K562 (cell line): Measurements from ENCODE around the gene CHCHD6. TPM values are rescaled to one million over a fixed set of nuclear protein-coding genes. Genes with fewer than 3 reads are reported as not detected.

Source experiments
- ATAC-seq: fragments of 200-7000 bp; cut with Tn5 transposase; 3 replicates; pipeline ENCODE4 v1.9.1; 2020; ENCODE audit warnings: moderate library complexity
- BruUV-seq: library from RNA; stranded (reverse); fragments of 400-500 nt; replicated peaks from 2 replicates; lab custom pipeline; 2021; lab: Mats Ljungman, UMichigan
- CTCF ChIA-PET: fragments of 300-600 bp; formaldehyde crosslinking; extraction: SDS; loops from one replicate; lab custom pipeline; 2021; ENCODE audit warnings: low intra/inter-chr PET ratio; lab: Yijun Ruan, JAX
- POLR2A ChIA-PET: fragments of 300-600, 350-650 bp; sonication (Branson Sonifier 250); formaldehyde crosslinking; extraction: SDS; loops from one replicate; lab custom pipeline; 2021; ENCODE audit warnings: antibody characterized with exemption, inconsistent platforms; lab: Yijun Ruan, JAX
- DNase-seq, 4 experiments: peaks; one replicate each; pipeline versions ENCODE4 v3.0.0 to v3.0.0-alpha.2; 2011 to 2018; ENCODE audit warnings: low spot score in 3 of 4, mixed read lengths in 3 of 4; ENCODE audit errors: extremely low read depth in 1 of 4
- FAIRE-seq: peaks from 2 replicates; lab custom pipeline; 2011; peaks lifted over from hg19 to GRCh38; lab: Jason Lieb, UNC
- H2AFZ ChIP-seq: 2 replicates; pipeline ENCODE4 v1.6.0; 2011; ENCODE audit warnings: low read depth, low read length, control low read depth, inconsistent platforms
- H3K27ac ChIP-seq: fragments of 200-600 bp; 3 replicates; pipeline ENCODE4 v1.8.0; 2011; ENCODE audit warnings: low read depth, mild to moderate bottlenecking, control low read depth, inconsistent platforms, low read length, moderate library complexity, mixed read lengths; ENCODE audit errors: extremely low read depth
- H3K27me3 ChIP-seq, 2 experiments: fragments of 300-600 bp in 1 of 2; 2 replicates in 1 of 2; 3 replicates in 1 of 2; pipeline versions ENCODE4 v1.6.0 to v1.8.0; 2011; ENCODE audit warnings: inconsistent platforms in 2 of 2, low read length in 2 of 2, mild to moderate bottlenecking in 1 of 2, mixed read lengths in 1 of 2, moderate library complexity in 1 of 2; ENCODE audit not compliant: control insufficient read depth in 2 of 2, insufficient read depth in 2 of 2
- H3K36me3 ChIP-seq: fragments of 300-600 bp; 3 replicates; pipeline ENCODE4 v1.8.0; 2011; ENCODE audit warnings: mild to moderate bottlenecking, low read length, inconsistent platforms; ENCODE audit not compliant: control insufficient read depth, insufficient read depth
- H3K4me1 ChIP-seq, 2 experiments: fragments of 200-600 bp in 1 of 2; replicated peaks in 1 of 2; 2 replicates in 1 of 2; 3 replicates in 1 of 2; pipeline versions ENCODE4 v1.5.1 to v1.8.0; 2011; ENCODE audit warnings: inconsistent platforms in 2 of 2, low read length in 2 of 2, mild to moderate bottlenecking in 1 of 2, mixed read lengths in 1 of 2, moderate library complexity in 1 of 2; ENCODE audit not compliant: control insufficient read depth in 2 of 2, insufficient read depth in 2 of 2
- H3K4me2 ChIP-seq: 2 replicates; pipeline ENCODE4 v1.6.1; 2011; ENCODE audit warnings: low read length, control low read depth, inconsistent platforms, mixed read lengths; ENCODE audit not compliant: insufficient read depth
- H3K4me3 ChIP-seq: fragments of 200-600 bp; sonication (generic), shearing (Covaris generic); 2 replicates; pipeline ENCODE4 v1.5.1; 2016; ENCODE audit warnings: control low read depth, inconsistent platforms
- H3K79me2 ChIP-seq: fragments of 200-600 bp; 3 replicates; pipeline ENCODE4 v1.8.0; 2011; ENCODE audit warnings: low read length, inconsistent platforms; ENCODE audit not compliant: control insufficient read depth, insufficient read depth
- H3K9ac ChIP-seq, 2 experiments: 2 replicates each; pipeline versions ENCODE4 v1.6.0 to v1.6.1; 2011; ENCODE audit warnings: low read depth in 2 of 2, low read length in 2 of 2, control low read depth in 1 of 2, inconsistent platforms in 1 of 2, mild to moderate bottlenecking in 1 of 2, mixed read lengths in 1 of 2; ENCODE audit not compliant: insufficient read depth in 1 of 2
- H3K9me1 ChIP-seq: one replicate; pipeline ENCODE4 v1.6.0; 2011; ENCODE audit warnings: inconsistent platforms, mild to moderate bottlenecking, low read length, moderate library complexity; ENCODE audit not compliant: control insufficient read depth, insufficient read depth
- H3K9me3 ChIP-seq: replicated peaks from 2 replicates; pipeline ENCODE4 v1.5.1; 2011; ENCODE audit warnings: low read depth, low read length, inconsistent platforms; ENCODE audit not compliant: control insufficient read depth, insufficient read depth
- H4K20me1 ChIP-seq: replicated peaks from 2 replicates; pipeline ENCODE4 v1.6.1; 2011; ENCODE audit warnings: low read length, inconsistent platforms, mixed read lengths; ENCODE audit not compliant: control insufficient read depth, insufficient read depth
- ATF7 ChIP-seq: fragments of 450-650 bp; IDR thresholded peaks from 2 replicates; pipeline ENCODE4 v1.7.1; 2014; ENCODE audit warnings: mild to moderate bottlenecking, moderate library complexity
- CEBPB ChIP-seq: fragments of 450-650 bp; IDR thresholded peaks from 2 replicates; pipeline ENCODE4 v1.6.1; 2016; ENCODE audit warnings: missing genetic modification characterization, missing compliant biosample characterization
- EP300 ChIP-seq: IDR thresholded peaks from 2 replicates; pipeline ENCODE4 v1.6.1; 2012; ENCODE audit warnings: low read length, improper control_type of control experiment
- FOS ChIP-seq: IDR thresholded peaks from 3 replicates; pipeline ENCODE4 v1.6.1; 2011; ENCODE audit not compliant: insufficient read length; ENCODE audit errors: extremely low read depth
- FOSL1 ChIP-seq: fragments of 200-800 bp; sonication (Bioruptor generic); conservative IDR thresholded peaks from 2 replicates; pipeline ENCODE4 v1.6.1; 2016; ENCODE audit warnings: missing genetic modification characterization, missing compliant biosample characterization
- GTF2F1 ChIP-seq: IDR thresholded peaks from 2 replicates; pipeline ENCODE4 v1.6.1; 2011; ENCODE audit warnings: low read depth, low read length, improper control_type of control experiment
- MYBL2 ChIP-seq, 2 experiments: fragments of 450-650 bp in 1 of 2; sonication (generic) in 1 of 2; formaldehyde crosslinking in 1 of 2; IDR thresholded peaks; 2 replicates each; pipeline versions ENCODE4 v1.6.1 to v1.8.1; 2017 to 2022; ENCODE audit warnings: borderline replicate concordance in 1 of 2, inconsistent platforms in 1 of 2, low read depth in 1 of 2, mild to moderate bottlenecking in 1 of 2, missing genetic modification reagents in 1 of 2, moderate library complexity in 1 of 2
- NCOR1 ChIP-seq: fragments of 450-650 bp; IDR thresholded peaks from 2 replicates; pipeline ENCODE4 v1.6.1; 2016; ENCODE audit warnings: mild to moderate bottlenecking, moderate library complexity
- RB1 ChIP-seq: fragments of 450-650 bp; IDR thresholded peaks from 2 replicates; pipeline ENCODE4 v1.6.1; 2017; ENCODE audit warnings: low read depth, mild to moderate bottlenecking
- SMARCA4 ChIP-seq: fragments of 450-650 bp; IDR thresholded peaks from 2 replicates; pipeline ENCODE4 v1.6.1; 2016
- SMARCC2 ChIP-seq: fragments of 450-650 bp; IDR thresholded peaks from 2 replicates; pipeline ENCODE4 v1.6.1; 2017; ENCODE audit warnings: antibody characterized with exemption, moderate library complexity, mild to moderate bottlenecking, low read depth
- SMARCE1 ChIP-seq: fragments of 450-650 bp; IDR thresholded peaks from 2 replicates; pipeline ENCODE4 v1.7.1; 2016; ENCODE audit warnings: mild to moderate bottlenecking
- SOX6 ChIP-seq: fragments of 450-650 bp; IDR thresholded peaks from 2 replicates; pipeline ENCODE4 v1.6.1; 2014; ENCODE audit warnings: mild to moderate bottlenecking
- TCF3 ChIP-seq: sonication (generic); formaldehyde crosslinking; IDR thresholded peaks from 2 replicates; pipeline ENCODE4 v1.4.0; 2020; ENCODE audit warnings: mild to moderate bottlenecking, missing genetic modification reagents
- WGBS: fragments of 100-300 bp; shearing (Covaris generic); methylation state at CpG from one replicate; pipeline ENCODE4 v1.1.6; 2016; ENCODE audit warnings: low coverage, mixed read lengths; ENCODE audit not compliant: insufficient coverage; ENCODE audit errors: missing lambda C conversion rate; 5-methylcytosine and 5-hydroxymethylcytosine counted together
- in situ Hi-C: fragments of 300-500 bp; cut with MboI; formaldehyde crosslinking; loops from 4 replicates; pipeline ENCODE4 v1.15.0; 2018; ENCODE audit warnings: inconsistent platforms, mixed read lengths
- intact Hi-C: fragments of 100-400 bp; cut with micrococcal nuclease; formaldehyde crosslinking; loops from 2 replicates; pipeline ENCODE4 v1.14.2; 2022
- polyA plus RNA-seq, 8 experiments: library from polyadenylated mRNA; depleted of rRNA in 4 of 8; stranded (reverse) in 5 of 8; unstranded in 3 of 8; fragments of >200 nt; fragmentation: Nextera tagmentation in 2 of 8; fragmentation: Illumina TruSeq in 1 of 8; extraction: Ambion mirVana in 2 of 8; extraction: Trizol in 1 of 8; gene quantifications; 2 replicates each; pipeline versions ENCODE4 v1.2.1 to v1.2.3, GENCODE V29; 2011 to 2014; ENCODE audit warnings: inconsistent platforms in 1 of 8, missing spikeins in 1 of 8
- total RNA-seq, 7 experiments: library from RNA; depleted of rRNA in 6 of 7; stranded (reverse); fragments of >200 nt in 6 of 7; fragmentation: Illumina TruSeq in 2 of 7; extraction: Trizol in 2 of 7; gene quantifications; 2 replicates each; pipeline versions ENCODE4 v1.2.1 to v1.2.3, GENCODE V29; 2011 to 2021; ENCODE audit warnings: low replicate concordance in 1 of 7
- TF ChIP-seq, protein P1 (sequence below), 2 experiments: IDR thresholded peaks in 1 of 2; conservative IDR thresholded peaks in 1 of 2; 2 replicates each; pipeline ENCODE4 v1.6.1; 2016; ENCODE audit warnings: low read depth in 2 of 2, mild to moderate bottlenecking in 1 of 2, missing compliant biosample characterization in 1 of 2, missing genetic modification characterization in 1 of 2, moderate library complexity in 1 of 2
- TF ChIP-seq, protein P2 (sequence below), 2 experiments: fragments of 450-650 bp in 1 of 2; sonication (generic) in 1 of 2; formaldehyde crosslinking in 1 of 2; IDR thresholded peaks in 1 of 2; conservative IDR thresholded peaks in 1 of 2; 2 replicates each; pipeline versions ENCODE4 v1.6.1 to v1.8.1; 2016 to 2023; ENCODE audit warnings: mild to moderate bottlenecking in 2 of 2, moderate library complexity in 2 of 2, inconsistent platforms in 1 of 2, missing genetic modification reagents in 1 of 2
- TF ChIP-seq, protein P3 (sequence below): fragments of 200-800 bp; sonication (Bioruptor generic); IDR thresholded peaks from 2 replicates; pipeline ENCODE4 v1.6.1; 2017; ENCODE audit warnings: missing genetic modification characterization, missing compliant biosample characterization

The CHCHD6 gene
- total and polyA plus RNA-seq, 9 of the 15 experiments (the other 6 are each of a cell fraction or from before 2014, with no cell fraction given), result 4.6 to 18.6 (median 10.9) TPM

DNA sequence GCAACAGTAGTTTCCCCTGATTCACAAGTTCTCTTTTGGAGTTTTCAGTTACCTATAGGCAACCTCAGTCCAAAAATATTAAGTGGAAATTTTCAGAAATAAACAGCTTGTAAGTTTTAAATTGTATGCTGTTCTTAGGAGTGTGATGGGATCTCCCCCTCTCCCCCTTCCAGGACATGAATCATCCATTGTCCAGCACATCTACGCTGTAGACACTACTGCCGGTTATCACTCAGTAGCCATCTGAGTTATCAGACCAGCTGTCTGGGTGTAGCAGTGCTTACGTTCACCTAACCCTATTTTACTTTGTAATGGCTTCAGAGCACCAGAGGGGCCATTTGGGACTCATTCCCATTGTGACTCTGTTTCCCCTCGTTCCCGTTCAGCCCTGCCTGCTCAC, 182.2 kb downstream of the CHCHD6 start:
- H3K27me3 ChIP-seq, result no peaks in the 10 kb centered on the region
- in situ Hi-C loops (no loop called here), intact Hi-C loops (no loop called here)
- BruUV-seq, result no TSS peak
- peak overlapping the region in 1 of 2 experiments; percentile 9; a peak in 2 of 4 replicates for H3K9ac ChIP-seq
- H3K9me3 ChIP-seq, result no peaks in the 10 kb centered on the region
- no peaks in the 10 kb centered on the region for H3K36me3 ChIP-seq
- CTCF ChIA-PET, result no interaction called here
- no peaks in the 10 kb centered on the region for H3K79me2 ChIP-seq
- WGBS, result 9% methylated on average over 4 of the region's 5 CpGs
- peak overlapping the region; percentile 30; the same call in 1 of the 2 replicates for H3K4me2 ChIP-seq
- peak; percentile 77 for ATAC-seq
- no peak overlapping the region for H3K4me3 ChIP-seq
- POLR2A ChIA-PET, result interaction anchor here (1.5 kb wide), 1 partner anchor 10 kb away, joined by 5 read pairs; no protein-coding TSS in a partner anchor
- no peak overlapping the region for H3K27ac ChIP-seq
- no peak overlapping the region for H2AFZ ChIP-seq
- H4K20me1 ChIP-seq, result no peaks in the 10 kb centered on the region
- DNase-seq, result peak; percentile 28 to 43 (median 36)
- peaks cover 2% of the 10 kb centered on the region for H3K9me1 ChIP-seq
- peak; percentile 54 for FAIRE-seq
- peaks cover 19 to 26% of the 10 kb centered on the region in 2 experiments; a peak in 4 of 5 replicates for H3K4me1 ChIP-seq
- TF ChIP-seq TCF3, result 0 out of 2 replicates have a peak, but pooled peaks have one; percentile 14
- TF ChIP-seq MYBL2 (IDR thresholded peaks at IDR 0.05; ENCODE audit: low read depth), result no peak
- no peak for TF ChIP-seq MYBL2 (CRISPR knock-in tag; IDR thresholded peaks at IDR 0.05; ENCODE audit: borderline replicate concordance)
- peak; percentile 72 for TF ChIP-seq SMARCA4
- TF ChIP-seq NCOR1, result peak; percentile 33; the same call in 1 of the 2 replicates
- no peak for TF ChIP-seq GTF2F1
- TF ChIP-seq EP300, result 0 out of 2 replicates have a peak, but pooled peaks have one; percentile 24
- TF ChIP-seq FOS, result peak; percentile 39
- peak; percentile 90 for TF ChIP-seq SOX6
- TF ChIP-seq FOSL1 (tag), result peak; percentile 73
- no peak for TF ChIP-seq CEBPB (tag)
- TF ChIP-seq, protein P1, sequence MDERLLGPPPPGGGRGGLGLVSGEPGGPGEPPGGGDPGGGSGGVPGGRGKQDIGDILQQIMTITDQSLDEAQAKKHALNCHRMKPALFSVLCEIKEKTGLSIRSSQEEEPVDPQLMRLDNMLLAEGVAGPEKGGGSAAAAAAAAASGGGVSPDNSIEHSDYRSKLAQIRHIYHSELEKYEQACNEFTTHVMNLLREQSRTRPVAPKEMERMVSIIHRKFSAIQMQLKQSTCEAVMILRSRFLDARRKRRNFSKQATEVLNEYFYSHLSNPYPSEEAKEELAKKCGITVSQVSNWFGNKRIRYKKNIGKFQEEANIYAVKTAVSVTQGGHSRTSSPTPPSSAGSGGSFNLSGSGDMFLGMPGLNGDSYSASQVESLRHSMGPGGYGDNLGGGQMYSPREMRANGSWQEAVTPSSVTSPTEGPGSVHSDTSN (CRISPR knock-in tag; IDR thresholded peaks at IDR 0.05; ENCODE audit: low read depth), result no peak
- TF ChIP-seq, protein P1 (tag; conservative IDR thresholded peaks at IDR 0.05; ENCODE audit: low read depth), result peak; percentile 60
- TF ChIP-seq, protein P2, sequence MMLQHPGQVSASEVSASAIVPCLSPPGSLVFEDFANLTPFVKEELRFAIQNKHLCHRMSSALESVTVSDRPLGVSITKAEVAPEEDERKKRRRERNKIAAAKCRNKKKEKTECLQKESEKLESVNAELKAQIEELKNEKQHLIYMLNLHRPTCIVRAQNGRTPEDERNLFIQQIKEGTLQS (IDR thresholded peaks at IDR 0.05), result peak; percentile 43; the same call in 1 of the 2 replicates
- TF ChIP-seq, protein P2 (CRISPR knock-in tag; conservative IDR thresholded peaks at IDR 0.05), result no peak
- no peak for TF ChIP-seq RB1
- peak; percentile 79 for TF ChIP-seq SMARCE1
- TF ChIP-seq, protein P3, sequence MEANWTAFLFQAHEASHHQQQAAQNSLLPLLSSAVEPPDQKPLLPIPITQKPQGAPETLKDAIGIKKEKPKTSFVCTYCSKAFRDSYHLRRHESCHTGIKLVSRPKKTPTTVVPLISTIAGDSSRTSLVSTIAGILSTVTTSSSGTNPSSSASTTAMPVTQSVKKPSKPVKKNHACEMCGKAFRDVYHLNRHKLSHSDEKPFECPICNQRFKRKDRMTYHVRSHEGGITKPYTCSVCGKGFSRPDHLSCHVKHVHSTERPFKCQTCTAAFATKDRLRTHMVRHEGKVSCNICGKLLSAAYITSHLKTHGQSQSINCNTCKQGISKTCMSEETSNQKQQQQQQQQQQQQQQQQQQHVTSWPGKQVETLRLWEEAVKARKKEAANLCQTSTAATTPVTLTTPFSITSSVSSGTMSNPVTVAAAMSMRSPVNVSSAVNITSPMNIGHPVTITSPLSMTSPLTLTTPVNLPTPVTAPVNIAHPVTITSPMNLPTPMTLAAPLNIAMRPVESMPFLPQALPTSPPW, result peak; percentile 75
- peak; percentile 33; the same call in 1 of the 2 replicates for TF ChIP-seq ATF7
- TF ChIP-seq SMARCC2, result peak; percentile 72
